ENCODE results near the gene GALNT8. TPM values are rescaled to one million over a fixed set of nuclear protein-coding genes. Genes with fewer than 3 reads are reported as not detected.
"Not testable (repeated sequence)": the region's sequence is repeated elsewhere in the genome, so short reads cannot be mapped to it uniquely, and the experiment has no call there.

Gene GALNT8
- total and polyA plus RNA-seq, 10 of the 15 experiments (the other 5 are each of a cell fraction or from before 2014, with no cell fraction given) = 0.14 to 0.81 (median 0.31) TPM; not detected in 1

GRCh38 chr12:4721587-4721986 lies 1.4 kb downstream of the GALNT8 start:
- ATAC-seq; DNase-seq (ENCODE audit: low read depth, low spot score); H3K27ac ChIP-seq (ENCODE audit: control insufficient read depth, insufficient read depth); H4K20me1 ChIP-seq (ENCODE audit: control insufficient read depth, insufficient read depth); FAIRE-seq; CTCF ChIA-PET; H3K9me3 ChIP-seq (replicated peaks; ENCODE audit: control insufficient read depth, insufficient read depth, low read length); POLR2A ChIA-PET; H3K27me3 ChIP-seq (replicated peaks in 1 of 2; ENCODE audit: control insufficient read depth in 2 of 2, insufficient read depth in 2 of 2, low read length in 1 of 2); in situ Hi-C loops (cut with MboI); H3K36me3 ChIP-seq (ENCODE audit: control insufficient read depth in 2 of 2, insufficient read depth in 2 of 2, low read length in 1 of 2); H3K4me2 ChIP-seq (ENCODE audit: control insufficient read depth, insufficient read depth); H3K4me1 ChIP-seq (ENCODE audit: control insufficient read depth, insufficient read depth, low read length); H3K79me2 ChIP-seq (ENCODE audit: control insufficient read depth, insufficient read depth, low read length); intact Hi-C loops (cut with micrococcal nuclease; ENCODE audit: unreplicated experiment); H3K9ac ChIP-seq (ENCODE audit: control insufficient read depth, insufficient read depth, low read length); RAD21 ChIA-PET (ENCODE audit: unreplicated experiment); H2AFZ ChIP-seq (ENCODE audit: control insufficient read depth, low read depth, low read length); SMC1A ChIA-PET (ENCODE audit: uncharacterized antibody, unreplicated experiment); BruUV-seq (replicated peaks); H3K4me3 ChIP-seq: not testable (repeated sequence)
- 16% methylated on average over 10 of the region's 11 CpGs for WGBS (ENCODE audit: insufficient coverage, insufficient replicate concordance, low lambda C conversion rate, missing lambda C conversion rate)

GRCh38 chr12:4723226-4723625 lies 3.0 kb downstream of the GALNT8 start:
- H3K27ac ChIP-seq (ENCODE audit: control insufficient read depth, insufficient read depth) = no peak overlapping the region
- WGBS (ENCODE audit: insufficient coverage, insufficient replicate concordance, low lambda C conversion rate, missing lambda C conversion rate) = 64% methylated on average over 3 of the region's 3 CpGs
- ChIA-PET RAD21 (ENCODE audit: unreplicated experiment) (no interaction called here), CTCF (interaction anchor here (0.7 kb wide), 1 partner anchor 9 kb away, joined by 3 read pairs; no protein-coding TSS in a partner anchor), POLR2A (interaction anchor here (0.7 kb wide), 1 partner anchor 19 kb away, joined by 6 read pairs; no protein-coding TSS in a partner anchor), SMC1A (ENCODE audit: uncharacterized antibody, unreplicated experiment) (no interaction called here)
- H3K36me3 ChIP-seq (ENCODE audit: control insufficient read depth in 2 of 2, insufficient read depth in 2 of 2, low read length in 1 of 2) = no peaks in the 10 kb centered on the region
- in situ Hi-C loops (cut with MboI) = no loop called here
- BruUV-seq (replicated peaks) = no TSS peak
- no peak for FAIRE-seq
- H3K79me2 ChIP-seq (ENCODE audit: control insufficient read depth, insufficient read depth, low read length) = no peaks in the 10 kb centered on the region
- H3K9ac ChIP-seq (ENCODE audit: control insufficient read depth, insufficient read depth, low read length) = no peak overlapping the region
- no peaks in the 10 kb centered on the region for H3K4me1 ChIP-seq (ENCODE audit: control insufficient read depth, insufficient read depth, low read length)
- no peaks in the 10 kb centered on the region for H3K9me3 ChIP-seq (replicated peaks; ENCODE audit: control insufficient read depth, insufficient read depth, low read length)
- no peak overlapping the region for H3K4me3 ChIP-seq
- H2AFZ ChIP-seq (ENCODE audit: control insufficient read depth, low read depth, low read length) = no peak overlapping the region
- peaks cover 0 to 5% of the 10 kb centered on the region in 2 experiments; a peak in 3 of 4 replicates for H3K27me3 ChIP-seq (replicated peaks in 1 of 2; ENCODE audit: control insufficient read depth in 2 of 2, insufficient read depth in 2 of 2, low read length in 1 of 2)
- intact Hi-C loops (cut with micrococcal nuclease; ENCODE audit: unreplicated experiment) = no loop called here
- TF ChIP-seq TBL1XR1 (IDR thresholded peaks at IDR 0.05; ENCODE audit: low read depth, low read length) (no peak), STAT1 (conservative IDR thresholded peaks at IDR 0.05) (no peak), EZH2 (IDR thresholded peaks at IDR 0.05; ENCODE audit: borderline replicate concordance, control insufficient read depth, low read depth, low read length) (no peak), ZNF592 (IDR thresholded peaks at IDR 0.05) (no peak), HSF1 (IDR thresholded peaks at IDR 0.05; ENCODE audit: low read depth, low read length) (no peak), BRCA1 (IDR thresholded peaks at IDR 0.05; ENCODE audit: low read depth, low read length) (no peak)
- no peak for DNase-seq (ENCODE audit: low read depth, low spot score)
- H3K4me2 ChIP-seq (ENCODE audit: control insufficient read depth, insufficient read depth) = no peak overlapping the region
- H4K20me1 ChIP-seq (ENCODE audit: control insufficient read depth, insufficient read depth) = no peaks in the 10 kb centered on the region
- ATAC-seq = no peak
